ENCODE measurements around the gene MED31. TPM values are rescaled to one million over a fixed set of nuclear protein-coding genes. Genes with fewer than 3 reads are reported as not detected.

Gene MED31
- total and polyA plus RNA-seq, 2 donors (not counting 3 experiments of a cell fraction or from before 2014, with no cell fraction given), result 13.7 to 29.4 TPM

DNA sequence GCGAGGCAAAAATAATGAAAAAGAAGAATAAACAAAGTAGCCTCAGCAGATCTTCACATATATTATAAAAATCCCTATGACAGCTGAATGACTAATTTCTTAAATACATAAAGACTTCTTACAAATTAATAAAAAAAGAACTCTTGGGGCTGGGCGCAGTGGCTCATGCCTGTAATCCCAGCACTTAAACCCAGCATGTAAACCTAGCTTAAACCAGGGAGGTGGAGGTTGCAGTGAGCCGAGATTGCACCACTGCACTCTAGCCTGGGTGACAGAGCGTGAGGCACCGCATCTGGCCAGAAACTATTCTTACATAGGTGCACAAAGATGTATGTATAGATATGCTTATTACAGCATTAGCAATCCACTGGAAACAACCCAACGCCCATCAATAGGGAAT lies 27.8 kb upstream of the MED31 start:
- Histone ChIP-seq H3K79me2 (ENCODE audit: control insufficient read depth, insufficient read depth, low read length) (no peaks in the 10 kb centered on the region), H3K4me3 (replicated peaks in 1 of 3; ENCODE audit: insufficient read depth in 1 of 3, low read depth in 1 of 3, low read length in 3 of 3) (no peak overlapping the region), H3K9me3 (replicated peaks; ENCODE audit: control insufficient read depth, insufficient read depth, low read length) (no peaks in the 10 kb centered on the region), H3K4me1 (ENCODE audit: control insufficient read depth, extremely low read depth, insufficient read depth, low read length) (no peaks in the 10 kb centered on the region), H3K27ac (ENCODE audit: insufficient read depth, low read depth, low read length) (no peak overlapping the region), H2AFZ (ENCODE audit: low read depth, low read length) (no peak overlapping the region), H3K9me1 (replicated peaks; ENCODE audit: control insufficient read depth, extremely low read depth, insufficient read depth, low read length) (no peaks in the 10 kb centered on the region), H4K20me1 (replicated peaks; ENCODE audit: control insufficient read depth, extremely low read depth, insufficient read depth, low read length) (no peaks in the 10 kb centered on the region), H3K9ac (replicated peaks; ENCODE audit: extremely low read depth, insufficient read depth, low read length) (no peak overlapping the region), H3K36me3 (ENCODE audit: control insufficient read depth in 2 of 2, extremely low read depth in 1 of 2, insufficient read depth in 2 of 2, low read length in 2 of 2) (no peaks in the 10 kb centered on the region), H3K27me3 (ENCODE audit: control insufficient read depth in 2 of 2, insufficient read depth in 2 of 2, low read length in 2 of 2) (peaks cover 2 to 7% of the 10 kb centered on the region in 2 experiments), H3K4me2 (ENCODE audit: insufficient read depth, low read length) (no peak overlapping the region)
- ChIA-PET POLR2A (no interaction called here), CTCF (interaction anchor here (1.3 kb wide), 1 partner anchor 165 kb away, joined by 6 read pairs; no protein-coding TSS in a partner anchor)
- TF ChIP-seq, protein P1, sequence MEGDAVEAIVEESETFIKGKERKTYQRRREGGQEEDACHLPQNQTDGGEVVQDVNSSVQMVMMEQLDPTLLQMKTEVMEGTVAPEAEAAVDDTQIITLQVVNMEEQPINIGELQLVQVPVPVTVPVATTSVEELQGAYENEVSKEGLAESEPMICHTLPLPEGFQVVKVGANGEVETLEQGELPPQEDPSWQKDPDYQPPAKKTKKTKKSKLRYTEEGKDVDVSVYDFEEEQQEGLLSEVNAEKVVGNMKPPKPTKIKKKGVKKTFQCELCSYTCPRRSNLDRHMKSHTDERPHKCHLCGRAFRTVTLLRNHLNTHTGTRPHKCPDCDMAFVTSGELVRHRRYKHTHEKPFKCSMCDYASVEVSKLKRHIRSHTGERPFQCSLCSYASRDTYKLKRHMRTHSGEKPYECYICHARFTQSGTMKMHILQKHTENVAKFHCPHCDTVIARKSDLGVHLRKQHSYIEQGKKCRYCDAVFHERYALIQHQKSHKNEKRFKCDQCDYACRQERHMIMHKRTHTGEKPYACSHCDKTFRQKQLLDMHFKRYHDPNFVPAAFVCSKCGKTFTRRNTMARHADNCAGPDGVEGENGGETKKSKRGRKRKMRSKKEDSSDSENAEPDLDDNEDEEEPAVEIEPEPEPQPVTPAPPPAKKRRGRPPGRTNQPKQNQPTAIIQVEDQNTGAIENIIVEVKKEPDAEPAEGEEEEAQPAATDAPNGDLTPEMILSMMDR (IDR thresholded peaks at IDR 0.05; ENCODE audit: extremely low read depth in 1 of 2, insufficient read depth in 1 of 2, low read depth in 1 of 2, low read length in 2 of 2), result no peak
- TF ChIP-seq, protein P2, sequence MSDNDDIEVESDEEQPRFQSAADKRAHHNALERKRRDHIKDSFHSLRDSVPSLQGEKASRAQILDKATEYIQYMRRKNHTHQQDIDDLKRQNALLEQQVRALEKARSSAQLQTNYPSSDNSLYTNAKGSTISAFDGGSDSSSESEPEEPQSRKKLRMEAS (IDR thresholded peaks at IDR 0.05; ENCODE audit: insufficient read depth, insufficient read length), result no peak
- TF ChIP-seq EZH2 (IDR thresholded peaks at IDR 0.05; ENCODE audit: borderline replicate concordance, low read depth, low read length, severe bottlenecking) (no peak), FOS (IDR thresholded peaks at IDR 0.05; ENCODE audit: borderline replicate concordance, insufficient read depth, low read length) (no peak), POLR2A (IDR thresholded peaks at IDR 0.05; ENCODE audit: low read depth, low read length) (no peak), POLR2AphosphoS5 (IDR thresholded peaks at IDR 0.05; ENCODE audit: insufficient read depth, low read depth, low read length) (no peak)
- DNase-seq (ENCODE audit: low read depth, low spot score), result no peak
- no TSS peak for BruUV-seq (replicated peaks)
- FAIRE-seq, result no peak
- dilution Hi-C loops (cut with MboI; ENCODE audit: extremely low pct_ligation_motif_present, low sequenced_read_pairs), result no loop called here
- intact Hi-C loops (cut with micrococcal nuclease), result no loop called here

Data from endothelial cell of umbilical vein (primary cell).